Suprapubic skin (tissue), 4 donors: ENCODE data around the gene LAMP1.

Experiments
- CTCF ChIP-seq, 2 donors: fragments of 200-600 bp in 1 of 2; fragments of 450-650 bp in 1 of 2; sonication (generic) in 1 of 2; IDR thresholded peaks; one replicate each; pipeline ENCODE4 v1.5.1; 2016 to 2019; ENCODE audit warnings: antibody characterized with exemption in 2 of 2, mild to moderate bottlenecking in 1 of 2, moderate library complexity in 1 of 2
- POLR2A ChIP-seq, 2 donors: fragments of 450-650 bp; IDR thresholded peaks; one replicate each; pipeline ENCODE4 v1.6.1; 2017; ENCODE audit warnings: antibody characterized with exemption in 2 of 2, mild to moderate bottlenecking in 2 of 2, moderate library complexity in 2 of 2
- POLR2AphosphoS5 ChIP-seq, 3 donors: sonication (generic); formaldehyde crosslinking; IDR thresholded peaks; one replicate each; pipeline ENCODE4 v1.6.1; 2017; ENCODE audit warnings: antibody characterized with exemption in 3 of 3

GRCh38 chr13:113280126-113280525, 16.9 kb upstream of the LAMP1 start:
- no peak for TF ChIP-seq POLR2AphosphoS5 (IDR thresholded peaks at IDR 0.05)
- no peak for TF ChIP-seq CTCF (IDR thresholded peaks at IDR 0.05)
- no peak for TF ChIP-seq POLR2A (IDR thresholded peaks at IDR 0.05)
